ENCODE data around the gene CLDN5.

The CLDN5 gene

GRCh38 chr22:19476023-19476422 is 48.2 kb downstream of the CLDN5 start:
- ChIA-PET POLR2A (no interaction called here), CTCF (no interaction called here)
- DNase-seq (ENCODE audit: extremely low spot score), result no peak
- no peak for TF ChIP-seq CTCF (IDR thresholded peaks at IDR 0.05; ENCODE audit: control extremely low read depth, extremely low read depth, low read depth, missing control alignments)

- DNase-seq (ENCODE audit: extremely low spot score), result no peak
- TF ChIP-seq CTCF (IDR thresholded peaks at IDR 0.05; ENCODE audit: control extremely low read depth, extremely low read depth, low read depth, missing control alignments), result no peak
- ChIA-PET POLR2A (interaction anchor here (1.3 kb wide), 1 partner anchor 15 kb away, joined by 4 read pairs; no protein-coding TSS in a partner anchor), CTCF (interaction anchor here (0.7 to 3.0 kb wide), 8 partner anchors 10 to 295 kb away, joined by 3 to 15 read pairs (median 6); partner anchors contain the start of gene SLC25A1)
Observed at GRCh38 chr22:19473578-19473977, 50.6 kb downstream of the CLDN5 start.
